H1 (cell line): ENCODE measurements around the gene NADSYN1. TPM values are rescaled to one million over a fixed set of nuclear protein-coding genes. Genes with fewer than 3 reads are reported as not detected.

ENCODE experiments used
- CHD7 ChIP-seq: fragments of 300-600 bp; sonication (generic); IDR thresholded peaks from 2 replicates; pipeline ENCODE4 v1.7.1; 2012; ENCODE audit warnings: low read length, moderate library complexity, mild to moderate bottlenecking, inconsistent platforms; ENCODE audit not compliant: insufficient replicate concordance
- JUND ChIP-seq: IDR thresholded peaks from 2 replicates; pipeline ENCODE4 v1.6.1; 2011; ENCODE audit warnings: mild to moderate bottlenecking, improper control_type of control experiment, low read length
- MAFK ChIP-seq: IDR thresholded peaks from 2 replicates; pipeline ENCODE4 v1.6.1; 2012; ENCODE audit warnings: low read depth, mild to moderate bottlenecking, improper control_type of control experiment, low read length
- polyA plus RNA-seq, 7 experiments: library from polyadenylated mRNA; depleted of rRNA in 3 of 7; stranded (reverse) in 5 of 7; unstranded in 2 of 7; fragments of >200 nt in 5 of 7; fragments of 200-250 nt in 2 of 7; gene quantifications; 1 replicate in 5 of 7; 2 replicates in 1 of 7; 4 replicates in 1 of 7; pipeline versions ENCODE4 v1.2.1 to v1.2.3, GENCODE V29; 2011 to 2013; ENCODE audit warnings: missing spikeins in 2 of 7, mixed read lengths in 2 of 7
- total RNA-seq: library from RNA; stranded (reverse); fragmentation: NEBNext Ultra II Directional; extraction: Animal tissue kit (Norgen Biotek cat#: 25700); gene quantifications from 2 replicates; pipeline ENCODE4 v1.2.1, GENCODE V29; 2021

NADSYN1 gene
- total and polyA plus RNA-seq, 2 of the 8 experiments (the other 6 are each of a cell fraction or from before 2014, with no cell fraction given) = 38.3 to 38.6 TPM

- no peak for TF ChIP-seq CHD7
- no peak for TF ChIP-seq JUND
- no peak for TF ChIP-seq MAFK
These were observed 21.7 kb upstream of the NADSYN1 start (continued) for GRCh38 chr11:71431271-71431670.
